Ovary (tissue), 3 donors: ENCODE data around the gene BNC2.

Experiments
- CTCF ChIP-seq, 3 donors: fragments of 450-650 bp in 2 of 3; fragments of 200-600 bp in 1 of 3; IDR thresholded peaks; one replicate each; pipeline versions ENCODE4 v1.5.1 to v1.8.0; 2016 to 2022; ENCODE audit warnings: antibody characterized with exemption in 3 of 3, mild to moderate bottlenecking in 1 of 3
- EP300 ChIP-seq: sonication (generic); formaldehyde crosslinking; IDR thresholded peaks from one replicate; pipeline ENCODE4 v1.6.1; 2017; ENCODE audit warnings: antibody characterized with exemption
- POLR2A ChIP-seq: fragments of 450-650 bp; IDR thresholded peaks from one replicate; pipeline ENCODE4 v1.6.1; 2017; ENCODE audit warnings: antibody characterized with exemption, mild to moderate bottlenecking, moderate library complexity
- donor health status: DM: no; HTN: no; CAD: no.

- TF ChIP-seq CTCF (IDR thresholded peaks at IDR 0.05) (no peak), POLR2A (no peak), EP300 (no peak)
Measured at GRCh38 chr9:16884952-16885513, 14.6 kb upstream of the BNC2 start.
